ENCODE measurements around the gene ZBTB7C. TPM values are rescaled to one million over a fixed set of nuclear protein-coding genes. Genes with fewer than 3 reads are reported as not detected.

ZBTB7C gene
- polyA plus RNA-seq, 1 of the 3 experiments (the other 2 are of a cell fraction): 0.05 TPM

DNA sequence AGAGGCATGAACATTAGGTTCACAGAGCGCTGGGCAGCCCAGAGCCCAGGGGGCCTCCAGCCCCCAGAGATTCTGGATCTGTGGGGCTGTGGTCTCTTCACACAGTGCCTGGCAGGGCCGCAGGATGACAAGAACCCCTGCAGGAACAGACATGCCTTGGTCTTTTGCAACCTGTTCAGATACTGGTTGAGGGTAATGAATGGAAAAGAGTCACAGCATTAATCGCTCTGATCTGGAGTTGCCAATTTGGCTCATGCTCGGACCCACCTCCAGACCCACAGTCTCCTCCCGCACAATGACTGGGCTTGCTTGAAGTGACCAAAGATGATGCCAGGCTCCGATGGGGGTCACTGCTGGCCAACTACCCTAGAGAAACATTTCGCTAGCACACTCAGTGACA, 249.4 kb downstream of the ZBTB7C start (continued):
- TF ChIP-seq, protein P1, sequence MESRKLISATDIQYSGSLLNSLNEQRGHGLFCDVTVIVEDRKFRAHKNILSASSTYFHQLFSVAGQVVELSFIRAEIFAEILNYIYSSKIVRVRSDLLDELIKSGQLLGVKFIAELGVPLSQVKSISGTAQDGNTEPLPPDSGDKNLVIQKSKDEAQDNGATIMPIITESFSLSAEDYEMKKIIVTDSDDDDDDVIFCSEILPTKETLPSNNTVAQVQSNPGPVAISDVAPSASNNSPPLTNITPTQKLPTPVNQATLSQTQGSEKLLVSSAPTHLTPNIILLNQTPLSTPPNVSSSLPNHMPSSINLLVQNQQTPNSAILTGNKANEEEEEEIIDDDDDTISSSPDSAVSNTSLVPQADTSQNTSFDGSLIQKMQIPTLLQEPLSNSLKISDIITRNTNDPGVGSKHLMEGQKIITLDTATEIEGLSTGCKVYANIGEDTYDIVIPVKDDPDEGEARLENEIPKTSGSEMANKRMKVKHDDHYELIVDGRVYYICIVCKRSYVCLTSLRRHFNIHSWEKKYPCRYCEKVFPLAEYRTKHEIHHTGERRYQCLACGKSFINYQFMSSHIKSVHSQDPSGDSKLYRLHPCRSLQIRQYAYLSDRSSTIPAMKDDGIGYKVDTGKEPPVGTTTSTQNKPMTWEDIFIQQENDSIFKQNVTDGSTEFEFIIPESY (IDR thresholded peaks at IDR 0.05; ENCODE audit: borderline replicate concordance, low read depth): no peak

DNA sequence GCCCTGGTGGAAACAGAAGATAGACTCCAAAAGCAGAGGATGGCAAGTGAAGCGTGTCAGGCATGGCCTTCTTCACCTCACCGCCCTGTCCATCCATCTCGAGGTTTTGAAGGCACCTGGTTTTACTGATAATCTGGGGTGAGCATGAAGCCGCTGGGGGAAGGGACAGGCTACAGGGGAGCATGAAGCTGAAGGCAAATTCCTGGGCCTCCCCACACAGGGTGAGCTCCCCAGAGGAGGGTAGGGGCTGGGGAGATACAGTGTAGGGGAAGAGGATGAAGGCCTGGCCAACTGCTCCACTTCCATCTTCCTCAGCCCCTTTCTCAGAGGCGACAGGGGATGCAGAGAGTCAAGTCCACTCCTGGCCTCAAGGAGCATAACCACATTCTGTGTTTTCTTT, 250.5 kb downstream of the ZBTB7C start:
- no peaks in the 10 kb centered on the region for H3K9me2 ChIP-seq
- H3K27ac ChIP-seq (ENCODE audit: low read depth in 2 of 2, low read length in 1 of 2): peak overlapping the region in 1 of 2 experiments; percentile 76; a peak in 1 of 4 replicates
- H3K9ac ChIP-seq: no peak overlapping the region
- no peak overlapping the region for H3K4me2 ChIP-seq
- H4K20me1 ChIP-seq (ENCODE audit: insufficient read depth): no peaks in the 10 kb centered on the region
- H2AFZ ChIP-seq (ENCODE audit: low read depth): no peak overlapping the region
- no peaks in the 10 kb centered on the region for H3K36me3 ChIP-seq (replicated peaks in 1 of 2; ENCODE audit: control insufficient read depth in 1 of 2, insufficient read depth in 2 of 2, low read length in 1 of 2)
- H3K4me3 ChIP-seq (ENCODE audit: low read depth in 2 of 2, low read length in 1 of 2): no peak overlapping the region
- H3K79me2 ChIP-seq (ENCODE audit: insufficient read depth): no peaks in the 10 kb centered on the region
- H3K9me3 ChIP-seq: no peaks in the 10 kb centered on the region
- ChIA-PET POLR2A (interaction anchor here (0.9 kb wide), 1 partner anchor 19 kb away, joined by 3 read pairs; no protein-coding TSS in a partner anchor), CTCF (interaction anchor here (0.8 to 5.0 kb wide), 7 partner anchors 8 to 92 kb away, joined by 3 to 15 read pairs (median 4); no protein-coding TSS in a partner anchor)
- DNase-seq: no peak
- peaks cover 11% of the 10 kb centered on the region; the same call in 1 of the 2 replicates for H3K27me3 ChIP-seq (ENCODE audit: insufficient read depth)
- no peaks in the 10 kb centered on the region for H3F3A ChIP-seq (replicated peaks; ENCODE audit: insufficient read depth)
- TF ChIP-seq MXI1 (IDR thresholded peaks at IDR 0.05; ENCODE audit: low read depth, low read length): no peak
- TF ChIP-seq, protein P2, sequence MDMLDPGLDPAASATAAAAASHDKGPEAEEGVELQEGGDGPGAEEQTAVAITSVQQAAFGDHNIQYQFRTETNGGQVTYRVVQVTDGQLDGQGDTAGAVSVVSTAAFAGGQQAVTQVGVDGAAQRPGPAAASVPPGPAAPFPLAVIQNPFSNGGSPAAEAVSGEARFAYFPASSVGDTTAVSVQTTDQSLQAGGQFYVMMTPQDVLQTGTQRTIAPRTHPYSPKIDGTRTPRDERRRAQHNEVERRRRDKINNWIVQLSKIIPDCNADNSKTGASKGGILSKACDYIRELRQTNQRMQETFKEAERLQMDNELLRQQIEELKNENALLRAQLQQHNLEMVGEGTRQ (IDR thresholded peaks at IDR 0.05; ENCODE audit: borderline replicate concordance, low read depth, low read length): no peak
- TF ChIP-seq CHD2 (IDR thresholded peaks at IDR 0.05; ENCODE audit: low read length, partially characterized antibody): no peak
- TF ChIP-seq SIN3A (IDR thresholded peaks at IDR 0.05; ENCODE audit: borderline replicate concordance, low read depth, low read length): no peak
- TF ChIP-seq RAD21 (IDR thresholded peaks at IDR 0.05; ENCODE audit: low read length): no peak
- no peak for TF ChIP-seq YY1 (IDR thresholded peaks at IDR 0.05; ENCODE audit: low read depth)
- TF ChIP-seq, protein P3, sequence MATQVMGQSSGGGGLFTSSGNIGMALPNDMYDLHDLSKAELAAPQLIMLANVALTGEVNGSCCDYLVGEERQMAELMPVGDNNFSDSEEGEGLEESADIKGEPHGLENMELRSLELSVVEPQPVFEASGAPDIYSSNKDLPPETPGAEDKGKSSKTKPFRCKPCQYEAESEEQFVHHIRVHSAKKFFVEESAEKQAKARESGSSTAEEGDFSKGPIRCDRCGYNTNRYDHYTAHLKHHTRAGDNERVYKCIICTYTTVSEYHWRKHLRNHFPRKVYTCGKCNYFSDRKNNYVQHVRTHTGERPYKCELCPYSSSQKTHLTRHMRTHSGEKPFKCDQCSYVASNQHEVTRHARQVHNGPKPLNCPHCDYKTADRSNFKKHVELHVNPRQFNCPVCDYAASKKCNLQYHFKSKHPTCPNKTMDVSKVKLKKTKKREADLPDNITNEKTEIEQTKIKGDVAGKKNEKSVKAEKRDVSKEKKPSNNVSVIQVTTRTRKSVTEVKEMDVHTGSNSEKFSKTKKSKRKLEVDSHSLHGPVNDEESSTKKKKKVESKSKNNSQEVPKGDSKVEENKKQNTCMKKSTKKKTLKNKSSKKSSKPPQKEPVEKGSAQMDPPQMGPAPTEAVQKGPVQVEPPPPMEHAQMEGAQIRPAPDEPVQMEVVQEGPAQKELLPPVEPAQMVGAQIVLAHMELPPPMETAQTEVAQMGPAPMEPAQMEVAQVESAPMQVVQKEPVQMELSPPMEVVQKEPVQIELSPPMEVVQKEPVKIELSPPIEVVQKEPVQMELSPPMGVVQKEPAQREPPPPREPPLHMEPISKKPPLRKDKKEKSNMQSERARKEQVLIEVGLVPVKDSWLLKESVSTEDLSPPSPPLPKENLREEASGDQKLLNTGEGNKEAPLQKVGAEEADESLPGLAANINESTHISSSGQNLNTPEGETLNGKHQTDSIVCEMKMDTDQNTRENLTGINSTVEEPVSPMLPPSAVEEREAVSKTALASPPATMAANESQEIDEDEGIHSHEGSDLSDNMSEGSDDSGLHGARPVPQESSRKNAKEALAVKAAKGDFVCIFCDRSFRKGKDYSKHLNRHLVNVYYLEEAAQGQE (IDR thresholded peaks at IDR 0.05; ENCODE audit: low read depth, low read length): no peak
- peaks cover 0 to 55% of the 10 kb centered on the region in 2 experiments; a peak in 2 of 4 replicates for H3K4me1 ChIP-seq (ENCODE audit: control insufficient read depth in 1 of 2, insufficient read depth in 2 of 2, low read depth in 1 of 2, low read length in 1 of 2)
- WGBS (ENCODE audit: low lambda C conversion rate): 89% methylated on average over 5 of the region's 5 CpGs

Measured in SK-N-SH (cell line).